GM21526 (cell line): Measurements from ENCODE around the gene NCKAP5L.
A peak's percentile ranks its signal among the peaks of the same experiment; 100 is the strongest.
"Not testable (repeated sequence)": the region's sequence is repeated elsewhere in the genome, so short reads cannot be mapped to it uniquely, and the experiment has no call there.

Source experiments
- ATAC-seq: cut with Tn5 transposase; IDR thresholded peaks from one replicate; pipeline ENCODE4 v1.9.1; 2021; ENCODE audit warnings: moderate library complexity; ENCODE audit not compliant: unreplicated experiment, low FRiP score

The NCKAP5L gene, protein sequence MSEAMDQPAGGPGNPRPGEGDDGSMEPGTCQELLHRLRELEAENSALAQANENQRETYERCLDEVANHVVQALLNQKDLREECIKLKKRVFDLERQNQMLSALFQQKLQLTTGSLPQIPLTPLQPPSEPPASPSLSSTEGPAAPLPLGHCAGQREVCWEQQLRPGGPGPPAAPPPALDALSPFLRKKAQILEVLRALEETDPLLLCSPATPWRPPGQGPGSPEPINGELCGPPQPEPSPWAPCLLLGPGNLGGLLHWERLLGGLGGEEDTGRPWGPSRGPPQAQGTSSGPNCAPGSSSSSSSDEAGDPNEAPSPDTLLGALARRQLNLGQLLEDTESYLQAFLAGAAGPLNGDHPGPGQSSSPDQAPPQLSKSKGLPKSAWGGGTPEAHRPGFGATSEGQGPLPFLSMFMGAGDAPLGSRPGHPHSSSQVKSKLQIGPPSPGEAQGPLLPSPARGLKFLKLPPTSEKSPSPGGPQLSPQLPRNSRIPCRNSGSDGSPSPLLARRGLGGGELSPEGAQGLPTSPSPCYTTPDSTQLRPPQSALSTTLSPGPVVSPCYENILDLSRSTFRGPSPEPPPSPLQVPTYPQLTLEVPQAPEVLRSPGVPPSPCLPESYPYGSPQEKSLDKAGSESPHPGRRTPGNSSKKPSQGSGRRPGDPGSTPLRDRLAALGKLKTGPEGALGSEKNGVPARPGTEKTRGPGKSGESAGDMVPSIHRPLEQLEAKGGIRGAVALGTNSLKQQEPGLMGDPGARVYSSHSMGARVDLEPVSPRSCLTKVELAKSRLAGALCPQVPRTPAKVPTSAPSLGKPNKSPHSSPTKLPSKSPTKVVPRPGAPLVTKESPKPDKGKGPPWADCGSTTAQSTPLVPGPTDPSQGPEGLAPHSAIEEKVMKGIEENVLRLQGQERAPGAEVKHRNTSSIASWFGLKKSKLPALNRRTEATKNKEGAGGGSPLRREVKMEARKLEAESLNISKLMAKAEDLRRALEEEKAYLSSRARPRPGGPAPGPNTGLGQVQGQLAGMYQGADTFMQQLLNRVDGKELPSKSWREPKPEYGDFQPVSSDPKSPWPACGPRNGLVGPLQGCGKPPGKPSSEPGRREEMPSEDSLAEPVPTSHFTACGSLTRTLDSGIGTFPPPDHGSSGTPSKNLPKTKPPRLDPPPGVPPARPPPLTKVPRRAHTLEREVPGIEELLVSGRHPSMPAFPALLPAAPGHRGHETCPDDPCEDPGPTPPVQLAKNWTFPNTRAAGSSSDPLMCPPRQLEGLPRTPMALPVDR (N-terminal part only)

GRCh38 chr12:49828133-49829091, at the start of gene NCKAP5L:
NCKAP5L (minus strand) TSS chr12:49828413; CDS start chr12:49804044, 24,369 bp downstream.
- peak; percentile 76 for ATAC-seq

DNA sequence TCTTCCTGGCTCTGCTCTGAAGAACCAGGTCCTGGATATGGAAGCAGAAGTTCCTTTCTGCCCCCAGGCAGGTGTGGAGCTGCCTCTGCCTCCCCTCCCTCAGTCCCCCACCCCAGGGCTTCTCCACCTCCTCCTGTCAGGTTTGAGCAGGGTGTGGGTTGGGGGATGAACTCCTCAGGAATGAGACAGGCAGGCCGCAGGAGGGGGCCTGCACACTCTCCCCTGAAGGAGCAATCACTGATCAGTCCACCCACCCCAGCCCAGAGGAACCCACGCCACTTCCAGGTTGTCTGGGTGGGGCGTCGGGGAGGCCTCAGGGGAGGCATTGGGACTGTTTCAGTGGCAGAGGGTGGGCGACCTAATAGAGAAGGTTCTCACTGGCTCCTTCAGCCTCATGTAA, 48.9 kb upstream of the NCKAP5L start:
- no peak for ATAC-seq

DNA sequence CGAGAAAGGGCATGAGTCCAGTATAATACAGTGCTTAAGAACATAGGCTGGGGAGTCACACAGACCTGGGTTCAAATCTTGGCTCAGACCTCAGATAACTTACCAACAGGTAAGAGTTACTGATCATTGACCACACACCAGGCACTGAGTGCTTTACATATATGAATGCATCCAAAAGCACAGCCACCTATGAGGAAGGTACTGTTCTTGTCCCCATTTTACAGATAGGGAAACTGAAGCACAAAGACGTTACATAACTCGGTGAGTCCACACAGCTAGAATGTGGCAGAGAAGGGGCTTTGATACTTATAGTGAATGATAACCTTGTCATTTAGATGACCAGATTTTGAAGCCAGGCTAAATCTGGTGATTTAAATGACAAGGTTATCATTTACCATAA, 47.9 kb upstream of the NCKAP5L start:
- no peak for ATAC-seq

DNA sequence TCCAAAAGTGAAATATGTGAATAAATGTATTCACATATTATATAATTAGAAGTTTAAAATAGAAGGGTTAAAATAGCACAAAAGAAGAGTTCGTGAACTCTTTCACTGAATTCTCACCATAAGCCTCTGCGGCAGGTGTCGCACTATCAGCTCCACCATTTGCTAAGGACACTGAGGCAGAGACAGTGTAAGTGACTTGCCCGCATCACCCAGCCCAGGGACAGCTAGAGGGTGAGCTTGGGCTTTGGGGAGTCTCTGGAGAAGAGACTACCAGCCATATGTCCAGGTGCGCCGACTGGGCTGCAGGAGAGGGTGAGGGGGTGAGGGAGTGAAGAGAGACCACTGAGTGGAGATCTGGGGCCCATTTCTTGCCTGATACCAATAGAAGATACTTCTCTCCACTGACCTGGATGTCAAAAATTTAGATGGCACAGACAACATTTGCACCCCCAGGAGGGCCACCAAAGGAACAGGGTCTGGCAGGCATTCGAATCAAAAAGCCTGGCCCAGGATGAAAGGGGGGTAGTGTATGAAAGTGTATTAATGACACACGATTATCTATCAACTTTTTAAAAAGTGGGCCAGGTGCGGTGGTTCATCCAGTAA, 47.0 kb upstream of the NCKAP5L start:
- no peak for ATAC-seq

- no peak for ATAC-seq
Measured at GRCh38 chr12:49874142-49874897, 46.1 kb upstream of the NCKAP5L start.

DNA sequence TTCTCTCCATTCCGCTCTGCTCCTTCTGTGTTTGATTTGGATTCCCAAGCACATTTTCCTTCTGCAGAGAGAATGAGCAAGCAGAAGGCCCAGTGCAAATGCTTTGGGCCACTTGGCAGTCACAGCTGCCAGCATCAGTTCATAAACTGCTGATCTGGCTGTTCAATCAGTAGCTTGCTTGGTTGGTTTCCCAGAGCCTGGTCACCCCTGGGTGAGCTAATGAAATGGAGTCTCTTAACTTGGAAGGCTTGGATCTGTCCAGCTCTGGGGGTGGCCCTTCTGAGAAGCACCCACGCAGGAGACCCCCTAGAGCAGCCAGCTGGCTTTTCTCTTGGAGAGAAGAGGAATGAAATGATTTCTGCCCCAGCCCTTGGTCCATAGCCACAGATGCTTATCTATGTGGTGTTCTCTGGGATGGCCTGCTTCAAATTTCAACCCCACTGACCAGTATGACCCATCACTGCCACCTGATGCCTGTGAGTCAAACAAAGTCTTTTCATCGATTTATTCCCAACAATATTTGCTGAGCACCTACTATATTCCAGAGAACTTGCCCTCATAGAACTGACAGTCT, 45.2 kb upstream of the NCKAP5L start:
- no peak for ATAC-seq

GRCh38 chr12:49872781-49873181, 44.6 kb upstream of the NCKAP5L start:
- no peak for ATAC-seq

GRCh38 chr12:49872381-49872780, 44.2 kb upstream of the NCKAP5L start:
- no peak for ATAC-seq

GRCh38 chr12:49871811-49872251, 43.6 kb upstream of the NCKAP5L start:
- ATAC-seq: not testable (repeated sequence)

DNA sequence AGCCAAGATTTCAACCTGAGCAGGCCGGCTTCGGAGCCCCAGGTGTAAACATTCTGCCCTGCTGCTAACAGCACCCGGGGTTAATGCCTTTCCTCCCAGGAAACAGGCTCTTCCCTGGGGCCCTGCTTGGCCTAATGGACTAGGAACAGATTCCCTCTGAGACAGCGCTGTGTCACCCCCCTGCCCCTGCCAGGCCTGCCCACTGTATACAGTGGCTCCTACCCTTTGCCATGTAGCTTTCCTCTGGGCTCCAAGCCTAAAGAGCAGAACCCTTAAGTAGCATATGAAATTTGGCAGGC, 43.0 kb upstream of the NCKAP5L start:
- ATAC-seq: no peak

DNA sequence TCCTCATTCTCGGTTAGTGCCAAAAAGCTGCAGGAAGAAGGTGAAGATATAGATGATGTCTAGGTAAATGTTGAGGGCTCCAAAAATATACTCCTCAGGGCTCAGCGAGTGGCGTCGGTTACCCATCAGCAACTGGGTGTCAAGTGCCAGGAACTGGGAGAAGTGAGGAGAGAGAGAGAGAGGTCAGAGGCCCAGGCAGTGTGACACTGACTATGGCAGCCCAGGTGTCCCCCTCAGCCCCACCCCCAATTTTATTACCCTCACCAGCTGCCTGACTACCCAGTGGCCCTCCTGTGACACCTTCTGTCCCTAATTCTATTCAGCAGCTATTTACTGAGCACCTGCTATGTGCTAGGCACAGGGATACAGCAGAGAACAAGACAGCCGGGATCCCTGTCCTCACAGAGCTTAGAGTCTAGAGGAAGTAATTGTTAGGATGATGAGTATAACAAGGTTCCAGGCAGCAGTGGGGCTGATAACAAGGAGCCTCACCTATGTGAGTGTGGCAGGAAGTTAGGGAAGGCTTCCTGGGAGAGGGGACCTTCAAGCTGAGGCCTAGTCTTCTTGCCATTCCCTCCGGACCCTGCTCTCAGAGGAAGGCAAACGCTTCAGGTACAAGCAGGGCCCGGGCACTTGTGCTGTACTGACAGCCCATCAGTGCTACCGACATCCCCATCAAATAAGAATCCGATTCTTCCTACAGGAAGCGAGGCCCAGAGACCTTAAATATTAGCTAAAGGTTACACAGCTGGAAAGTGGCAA, 42.5 kb upstream of the NCKAP5L start:
- ATAC-seq: no peak

- no peak for ATAC-seq
Measured at GRCh38 chr12:49869816-49870500, 41.7 kb upstream of the NCKAP5L start.

DNA sequence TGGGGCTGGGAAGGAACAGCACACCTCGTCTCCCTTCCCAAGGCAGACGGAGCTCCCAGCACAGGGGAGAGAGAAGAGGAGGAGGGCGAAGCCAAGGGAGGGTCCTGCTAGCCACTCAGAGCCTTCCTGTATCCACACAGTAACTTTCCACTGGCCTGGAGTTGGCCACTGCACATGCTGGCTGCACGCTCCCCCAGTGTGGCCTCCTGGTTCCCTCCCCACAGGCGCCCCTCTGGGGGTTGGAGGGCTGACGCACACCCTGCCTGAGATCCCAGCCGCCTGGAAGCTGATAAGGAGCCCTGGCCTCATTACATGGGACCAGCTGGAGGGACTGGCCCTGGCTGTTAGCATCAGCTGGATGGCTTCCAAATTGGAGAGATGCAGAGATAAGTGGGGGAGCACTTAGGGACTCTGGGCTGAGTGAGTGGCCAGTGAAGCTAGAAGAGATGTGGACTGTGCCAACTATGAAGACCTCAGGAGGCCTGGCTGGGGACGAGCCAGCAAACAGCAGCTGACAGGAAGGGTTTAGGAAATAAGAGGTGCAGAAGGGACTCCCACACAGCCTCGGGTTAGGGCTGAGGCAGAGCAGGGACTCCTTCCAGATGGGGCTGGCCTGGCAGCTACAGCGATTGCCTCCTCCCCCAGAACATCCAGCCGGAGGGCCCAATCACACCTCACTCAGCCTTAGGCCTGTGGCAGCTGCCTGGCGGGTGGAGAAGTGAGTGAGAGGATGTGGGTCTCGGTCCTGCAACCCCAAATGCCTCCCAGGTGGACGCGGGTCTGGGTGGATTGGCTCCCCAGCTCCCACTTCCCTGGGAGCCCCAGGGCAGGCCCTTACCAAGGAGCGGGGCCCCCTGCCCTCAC, 41.0 kb upstream of the NCKAP5L start:
- no peak for ATAC-seq

GRCh38 chr12:49868449-49868848, 40.2 kb upstream of the NCKAP5L start:
- ATAC-seq: no peak

- no peak for ATAC-seq
Measured at GRCh38 chr12:49867570-49868341, 39.5 kb upstream of the NCKAP5L start.
